Aorta (tissue), 5 donors: Measurements from ENCODE around the gene ACTR3C. TPM values are rescaled to one million over a fixed set of nuclear protein-coding genes. Genes with fewer than 3 reads are reported as not detected.
"Not testable (repeated sequence)": the region's sequence is repeated elsewhere in the genome, so short reads cannot be mapped to it uniquely, and the experiment has no call there.

Experiments
- ATAC-seq: fragments of 200-7000 bp; cut with Tn5 transposase; one replicate; pipeline ENCODE4 v1.9.1; 2022; ENCODE audit warnings: moderate library complexity; ENCODE audit not compliant: low FRiP score
- DNase-seq, 2 donors: peaks; one replicate each; pipeline ENCODE4 v3.0.0-alpha.2; 2020
- H3K27ac ChIP-seq, 2 donors: one replicate each; pipeline ENCODE4 v1.5.1; 2013; ENCODE audit warnings: low read length in 2 of 2, mild to moderate bottlenecking in 2 of 2, moderate library complexity in 2 of 2, control low read depth in 1 of 2, inconsistent platforms in 1 of 2, low read depth in 1 of 2
- H3K27me3 ChIP-seq, 2 donors: one replicate each; pipeline ENCODE4 v1.6.1; 2013; ENCODE audit warnings: control low read depth in 1 of 2, low read length in 1 of 2, mild to moderate bottlenecking in 1 of 2, moderate library complexity in 1 of 2; ENCODE audit not compliant: insufficient read depth in 2 of 2, control insufficient read depth in 1 of 2
- H3K36me3 ChIP-seq, 2 donors: one replicate each; pipeline ENCODE4 v1.6.1; 2013; ENCODE audit warnings: control low read depth in 1 of 2, low read length in 1 of 2, mild to moderate bottlenecking in 1 of 2; ENCODE audit not compliant: insufficient read depth in 2 of 2, control insufficient read depth in 1 of 2
- H3K4me1 ChIP-seq, 2 donors: one replicate each; pipeline ENCODE4 v1.6.1; 2013; ENCODE audit warnings: low read length in 2 of 2, control low read depth in 1 of 2, mild to moderate bottlenecking in 1 of 2, moderate library complexity in 1 of 2; ENCODE audit not compliant: insufficient read depth in 2 of 2, control insufficient read depth in 1 of 2
- H3K4me3 ChIP-seq, 2 donors: one replicate each; pipeline ENCODE4 v1.5.1; 2013; ENCODE audit warnings: low read length in 2 of 2, control low read depth in 1 of 2, mild to moderate bottlenecking in 1 of 2
- H3K9me3 ChIP-seq: one replicate; pipeline ENCODE4 v1.6.1; 2013; ENCODE audit warnings: mild to moderate bottlenecking, low read length; ENCODE audit not compliant: control insufficient read depth
- WGBS, 2 donors: extraction: QIAGEN DNeasy Blood & Tissue Kit; methylation state at CpG; one replicate each; pipeline ENCODE4 v1.1.7; 2013; 5-methylcytosine and 5-hydroxymethylcytosine counted together
- intact Hi-C, 2 donors: fragments of 100-400 bp; cut with DNase I; formaldehyde crosslinking; loops; one replicate each; pipeline versions ENCODE4 v1.14.2 to v1.15.0; 2022
- polyA plus RNA-seq, 2 donors: library from polyadenylated mRNA; stranded (reverse); fragments of 200-250 nt; gene quantifications; one replicate each; pipeline ENCODE4 v1.2.3, GENCODE V29; 2013
- total RNA-seq, 2 donors: library from RNA; stranded (reverse); fragmentation: NEBNext Ultra II Directional; extraction: Animal tissue kit (Norgen Biotek cat#: 25700); gene quantifications; one replicate each; pipeline ENCODE4 v1.2.1, GENCODE V29; 2021
- donor health status: healthy with polysubstance abuse.
- donor health status: Bipolar disorder and iron deficiency.
- donor health status: DM: no; HTN: no; CAD: no.
- donor health status: DM: no; HTN: no; CAD: no.
- donor health status: DM: yes; HTN: yes; CAD: no.

ACTR3C gene
- total and polyA plus RNA-seq, 4 donors: 0.75 to 5.2 (median 1.2) TPM; not detected in 1

DNA sequence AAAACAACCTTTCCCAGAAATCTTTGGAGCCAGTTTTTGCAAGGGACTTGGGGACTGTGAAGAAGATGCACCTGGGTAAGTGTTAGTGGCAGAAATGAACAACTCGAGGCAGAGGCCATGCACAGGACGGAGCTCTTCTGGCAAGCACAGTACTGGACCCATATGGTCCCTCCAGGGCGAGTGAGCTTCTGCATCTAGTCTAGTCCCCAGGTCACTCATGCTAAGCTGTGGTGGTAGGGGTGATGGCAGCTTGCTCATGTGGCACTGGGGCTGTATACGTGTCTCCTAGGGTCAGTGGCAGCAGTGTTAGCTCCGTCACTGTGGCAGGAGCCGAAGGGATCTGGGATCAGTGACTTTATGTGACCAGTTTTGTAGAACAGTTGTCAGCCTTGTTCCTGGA, 9.5 kb downstream of the ACTR3C start:
- Histone ChIP-seq H3K27me3 (no peaks in the 10 kb centered on the region), H3K36me3 (no peaks in the 10 kb centered on the region), H3K4me3 (no peak overlapping the region), H3K4me1 (no peaks in the 10 kb centered on the region), H3K27ac (no peak overlapping the region), H3K9me3 (no peaks in the 10 kb centered on the region)
- no peak for DNase-seq
- intact Hi-C loops: no loop called here
- ATAC-seq: no peak
- 89 to 92% methylated on average over 6 of the region's 6 CpGs for WGBS, 2 donors

GRCh38 chr7:150313367-150313809, 10.0 kb downstream of the ACTR3C start:
- Histone ChIP-seq H3K27ac (no peak overlapping the region), H3K36me3 (no peaks in the 10 kb centered on the region), H3K4me1 (no peaks in the 10 kb centered on the region), H3K4me3 (no peak overlapping the region), H3K27me3 (no peaks in the 10 kb centered on the region), H3K9me3 (no peaks in the 10 kb centered on the region)
- WGBS, 2 donors: 73 to 76% methylated on average over 3 of the region's 3 CpGs
- ATAC-seq: no peak
- no peak for DNase-seq
- intact Hi-C loops: no loop called here

- WGBS, 2 donors: 88 to 89% methylated on average over 7 of the region's 7 CpGs
- H3K36me3 ChIP-seq, ATAC-seq, H3K27me3 ChIP-seq, H3K4me3 ChIP-seq, H3K4me1 ChIP-seq, intact Hi-C loops, DNase-seq, H3K9me3 ChIP-seq, H3K27ac ChIP-seq: not testable (repeated sequence)
Observed at GRCh38 chr7:150312649-150313366, 10.5 kb downstream of the ACTR3C start.

GRCh38 chr7:150311711-150312110, 11.6 kb downstream of the ACTR3C start:
- DNase-seq (no peak), ATAC-seq (no peak)
- intact Hi-C loops: no loop called here
- H3K4me1 ChIP-seq: no peaks in the 10 kb centered on the region
- no peaks in the 10 kb centered on the region for H3K9me3 ChIP-seq
- H3K27ac ChIP-seq: no peak overlapping the region
- H3K4me3 ChIP-seq: no peak overlapping the region
- no peaks in the 10 kb centered on the region for H3K27me3 ChIP-seq
- WGBS, 2 donors: 77 to 83% methylated on average over 5 of the region's 5 CpGs
- H3K36me3 ChIP-seq: no peaks in the 10 kb centered on the region

- intact Hi-C loops: no loop called here
Observed at GRCh38 chr7:150311146-150311545, 12.2 kb downstream of the ACTR3C start.

DNA sequence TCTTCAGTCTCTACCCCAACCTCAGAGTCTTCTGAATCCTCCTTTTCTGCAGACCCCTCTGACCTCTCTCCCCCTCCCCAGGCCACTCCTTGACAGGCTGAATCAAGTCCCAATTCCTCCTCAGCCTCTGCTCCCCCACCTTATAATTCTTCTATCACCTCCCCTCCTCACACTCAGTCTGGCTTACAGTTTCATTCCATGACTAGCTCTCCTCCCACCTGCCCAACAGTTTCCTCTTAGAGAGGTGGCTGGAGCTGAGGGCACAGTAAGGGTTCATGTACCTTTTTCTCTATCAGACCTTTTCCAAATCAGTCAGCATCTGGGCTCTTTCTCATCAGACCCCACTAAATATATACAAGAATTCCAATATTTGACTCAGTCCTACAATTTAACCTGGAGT, 14.8 kb downstream of the ACTR3C start:
- Histone ChIP-seq H3K27me3 (no peaks in the 10 kb centered on the region), H3K36me3 (no peaks in the 10 kb centered on the region), H3K27ac (no peak overlapping the region), H3K9me3 (no peaks in the 10 kb centered on the region), H3K4me1 (no peaks in the 10 kb centered on the region), H3K4me3 (no peak overlapping the region)
- ATAC-seq: no peak
- no peak for DNase-seq
- intact Hi-C loops: loop anchor here in 1 of 2 donors (10.0 kb wide), 1 partner anchor 106 kb away; no protein-coding TSS in a partner anchor

More at GRCh38 chr7:150311146-150311545, 12.2 kb downstream of the ACTR3C start:
- no peaks in the 10 kb centered on the region for H3K9me3 ChIP-seq
- no peak overlapping the region for H3K4me3 ChIP-seq
- H3K27me3 ChIP-seq: no peaks in the 10 kb centered on the region
- DNase-seq (no peak), ATAC-seq (no peak)
- no peaks in the 10 kb centered on the region for H3K36me3 ChIP-seq
- no peaks in the 10 kb centered on the region for H3K4me1 ChIP-seq
- no peak overlapping the region for H3K27ac ChIP-seq
- 87 to 95% methylated on average over 4 of the region's 4 CpGs for WGBS, 2 donors

DNA sequence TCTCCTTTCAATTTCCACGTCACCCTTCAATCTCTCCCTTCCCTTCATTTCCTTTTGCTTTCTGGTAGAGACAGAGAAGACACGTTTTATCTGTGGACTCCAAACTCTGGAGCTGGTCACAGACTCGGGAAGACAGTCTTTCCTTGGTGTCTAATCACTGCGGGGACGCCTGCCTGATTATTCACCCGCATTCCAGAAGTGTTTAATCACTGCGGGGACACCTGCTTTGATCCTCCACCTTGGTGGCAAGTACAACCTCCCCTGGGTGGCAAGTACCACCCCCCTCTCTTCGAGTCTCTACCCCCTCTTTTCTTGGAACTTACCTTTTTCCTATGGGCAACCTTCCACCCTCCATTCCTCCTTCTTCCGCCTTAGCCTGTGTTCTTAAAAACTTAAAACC, 15.4 kb downstream of the ACTR3C start:
- DNase-seq: no peak
- ATAC-seq: no peak
- H3K36me3 ChIP-seq: no peaks in the 10 kb centered on the region
- intact Hi-C loops: loop anchor here in 1 of 2 donors (10.0 kb wide), 1 partner anchor 107 kb away; no protein-coding TSS in a partner anchor
- WGBS, 2 donors: 82 to 83% methylated on average over 9 of the region's 9 CpGs
- H3K4me3 ChIP-seq: no peak overlapping the region
- no peaks in the 10 kb centered on the region for H3K9me3 ChIP-seq
- H3K27ac ChIP-seq: no peak overlapping the region
- H3K4me1 ChIP-seq: no peaks in the 10 kb centered on the region
- no peaks in the 10 kb centered on the region for H3K27me3 ChIP-seq

- 75 to 76% methylated on average over 3 of the region's 3 CpGs for WGBS, 2 donors
- intact Hi-C loops: loop anchor here in 1 of 2 donors (10.0 kb wide), 1 partner anchor 108 kb away; no protein-coding TSS in a partner anchor
- ATAC-seq (no peak), DNase-seq (no peak)
- Histone ChIP-seq H3K4me1 (no peaks in the 10 kb centered on the region), H3K27me3 (no peaks in the 10 kb centered on the region), H3K4me3 (no peak overlapping the region), H3K36me3 (no peaks in the 10 kb centered on the region), H3K27ac (no peak overlapping the region), H3K9me3 (no peaks in the 10 kb centered on the region)
Observed at GRCh38 chr7:150307129-150307528, 16.2 kb downstream of the ACTR3C start.

DNA sequence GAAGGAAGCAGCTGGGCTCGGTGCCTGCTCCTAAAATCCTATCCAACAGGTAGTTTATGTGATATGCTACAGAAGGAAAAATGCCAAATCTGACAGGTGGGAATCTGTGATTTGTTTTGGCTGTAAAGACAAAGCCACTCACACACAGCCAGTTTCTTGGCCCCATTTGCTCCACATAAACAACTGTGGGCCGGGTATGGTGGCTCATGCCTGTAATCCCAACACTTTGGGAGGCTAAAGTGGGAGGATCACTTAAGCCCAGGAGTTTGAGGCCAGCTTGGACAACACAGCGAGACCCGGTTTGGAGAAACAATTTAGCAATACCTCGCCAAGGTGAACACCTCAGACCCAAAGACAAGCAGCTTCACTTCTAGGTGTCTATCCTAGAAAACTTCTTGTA, 17.0 kb downstream of the ACTR3C start:
- intact Hi-C loops: loop anchor here in 1 of 2 donors (10.0 kb wide), 1 partner anchor 108 kb away; no protein-coding TSS in a partner anchor
- not testable (repeated sequence) for H3K27me3 ChIP-seq, H3K4me3 ChIP-seq, H3K36me3 ChIP-seq, H3K4me1 ChIP-seq, H3K9me3 ChIP-seq, DNase-seq, ATAC-seq, H3K27ac ChIP-seq
- WGBS, 2 donors: 73 to 74% methylated on average over 5 of the region's 5 CpGs
